ENCODE measurements around the gene SPATS1. TPM values are rescaled to one million over a fixed set of nuclear protein-coding genes. Genes with fewer than 3 reads are reported as not detected.
"Not testable (repeated sequence)": the region's sequence is repeated elsewhere in the genome, so short reads cannot be mapped to it uniquely, and the experiment has no call there.

The SPATS1 gene
- total RNA-seq, 2 experiments from 2014 or later: not detected

- Mint-ChIP-seq H3K27me3 (peaks cover 27% of the 10 kb centered on the region), H3K36me3 (ENCODE audit: low read depth) (peaks cover 14% of the 10 kb centered on the region), H3K4me1 (peaks cover 18% of the 10 kb centered on the region)
- CTCF ChIA-PET: interaction anchor here (1.2 to 3.4 kb wide), 3 partner anchors 10 to 47 kb away, joined by 3 to 24 read pairs (median 4); no protein-coding TSS in a partner anchor
- H3K4me3 Mint-ChIP-seq, H3K9me3 Mint-ChIP-seq, DNase-seq, H3K27ac Mint-ChIP-seq: not testable (repeated sequence)
- POLR2A ChIA-PET: interaction anchor here (1.2 kb wide), 1 partner anchor 19 kb away, joined by 4 read pairs; no protein-coding TSS in a partner anchor
Observed at GRCh38 chr6:44314657-44315056, 27.8 kb upstream of the SPATS1 start.

- no peak for DNase-seq
- H3K9me3 Mint-ChIP-seq: no peaks in the 10 kb centered on the region
- peaks cover 34% of the 10 kb centered on the region for H3K27me3 Mint-ChIP-seq
- no peak overlapping the region for H3K4me3 Mint-ChIP-seq
- H3K27ac Mint-ChIP-seq: no peak overlapping the region
- POLR2A ChIA-PET: no interaction called here
- peaks cover 6% of the 10 kb centered on the region for H3K36me3 Mint-ChIP-seq (ENCODE audit: low read depth)
- H3K4me1 Mint-ChIP-seq: peaks cover 18% of the 10 kb centered on the region
- CTCF ChIA-PET: interaction anchor here (3.4 kb wide), 1 partner anchor 48 kb away, joined by 24 read pairs; no protein-coding TSS in a partner anchor
Observed at GRCh38 chr6:44315516-44315915, 26.9 kb upstream of the SPATS1 start.

GRCh38 chr6:44315951-44316350 lies 26.5 kb upstream of the SPATS1 start:
- DNase-seq: no peak
- no peak overlapping the region for H3K27ac Mint-ChIP-seq
- ChIA-PET CTCF (no interaction called here), POLR2A (no interaction called here)
- no peaks in the 10 kb centered on the region for H3K9me3 Mint-ChIP-seq
- peaks cover 18% of the 10 kb centered on the region for H3K4me1 Mint-ChIP-seq
- H3K27me3 Mint-ChIP-seq: peaks cover 36% of the 10 kb centered on the region
- no peak overlapping the region for H3K4me3 Mint-ChIP-seq
- peaks cover 4% of the 10 kb centered on the region for H3K36me3 Mint-ChIP-seq (ENCODE audit: low read depth)

GRCh38 chr6:44316481-44316880 lies 26.0 kb upstream of the SPATS1 start:
- DNase-seq: no peak
- Mint-ChIP-seq H3K4me1 (peaks cover 18% of the 10 kb centered on the region), H3K36me3 (ENCODE audit: low read depth) (peaks cover 4% of the 10 kb centered on the region), H3K27ac (no peak overlapping the region), H3K4me3 (no peak overlapping the region), H3K9me3 (no peaks in the 10 kb centered on the region), H3K27me3 (peaks cover 36% of the 10 kb centered on the region)
- POLR2A ChIA-PET: no interaction called here
- CTCF ChIA-PET: no interaction called here

GRCh38 chr6:44317136-44317631 lies 25.3 kb upstream of the SPATS1 start:
- Mint-ChIP-seq H3K4me1 (peaks cover 11% of the 10 kb centered on the region), H3K27me3 (peaks cover 36% of the 10 kb centered on the region)
- H3K27ac Mint-ChIP-seq; H3K36me3 Mint-ChIP-seq (ENCODE audit: low read depth); CTCF ChIA-PET; H3K9me3 Mint-ChIP-seq; DNase-seq; H3K4me3 Mint-ChIP-seq: not testable (repeated sequence)
- POLR2A ChIA-PET: interaction anchor here (0.6 kb wide), 1 partner anchor 207 kb away, joined by 3 read pairs; no protein-coding TSS in a partner anchor

- CTCF ChIA-PET: no interaction called here
- no peak for DNase-seq
- Mint-ChIP-seq H3K9me3 (no peaks in the 10 kb centered on the region), H3K36me3 (ENCODE audit: low read depth) (no peaks in the 10 kb centered on the region), H3K4me1 (no peaks in the 10 kb centered on the region), H3K27me3 (peaks cover 45% of the 10 kb centered on the region), H3K27ac (no peak overlapping the region), H3K4me3 (no peak overlapping the region)
- POLR2A ChIA-PET: no interaction called here
Observed at GRCh38 chr6:44321210-44321609, 21.2 kb upstream of the SPATS1 start.

GRCh38 chr6:44327096-44327495 lies 15.4 kb upstream of the SPATS1 start:
- H3K9me3 Mint-ChIP-seq: no peaks in the 10 kb centered on the region
- H3K27me3 Mint-ChIP-seq: peaks cover 37% of the 10 kb centered on the region
- CTCF ChIA-PET: interaction anchor here (0.9 kb wide), 1 partner anchor 14 kb away, joined by 3 read pairs; the partner anchor contains the start of gene AARS2
- H3K36me3 Mint-ChIP-seq (ENCODE audit: low read depth): no peaks in the 10 kb centered on the region
- no peaks in the 10 kb centered on the region for H3K4me1 Mint-ChIP-seq
- H3K27ac Mint-ChIP-seq: no peak overlapping the region
- no peak for DNase-seq
- H3K4me3 Mint-ChIP-seq: no peak overlapping the region
- POLR2A ChIA-PET: interaction anchor here (1.0 kb wide), 1 partner anchor 15 kb away, joined by 4 read pairs; the partner anchor contains the start of gene AARS2

- no peak overlapping the region for H3K27ac Mint-ChIP-seq
- H3K36me3 Mint-ChIP-seq (ENCODE audit: low read depth): no peaks in the 10 kb centered on the region
- H3K4me3 Mint-ChIP-seq: no peak overlapping the region
- peaks cover 38% of the 10 kb centered on the region for H3K27me3 Mint-ChIP-seq
- POLR2A ChIA-PET: interaction anchor here (1.0 kb wide), 1 partner anchor 15 kb away, joined by 4 read pairs; the partner anchor contains the start of gene AARS2
- H3K9me3 Mint-ChIP-seq: no peaks in the 10 kb centered on the region
- no peaks in the 10 kb centered on the region for H3K4me1 Mint-ChIP-seq
- CTCF ChIA-PET: interaction anchor here (0.9 kb wide), 1 partner anchor 15 kb away, joined by 3 read pairs; the partner anchor contains the start of gene AARS2
- no peak for DNase-seq
Observed at GRCh38 chr6:44327760-44328159, 14.7 kb upstream of the SPATS1 start.

- peaks cover 37% of the 10 kb centered on the region for H3K27me3 Mint-ChIP-seq
- H3K36me3 Mint-ChIP-seq (ENCODE audit: low read depth); DNase-seq; H3K4me1 Mint-ChIP-seq; H3K4me3 Mint-ChIP-seq; H3K9me3 Mint-ChIP-seq; POLR2A ChIA-PET; H3K27ac Mint-ChIP-seq: not testable (repeated sequence)
- CTCF ChIA-PET: interaction anchor here (2.0 kb wide), 1 partner anchor 15 kb away, joined by 7 read pairs; the partner anchor contains the start of gene AARS2
Observed at GRCh38 chr6:44328203-44328602, 14.2 kb upstream of the SPATS1 start.

GRCh38 chr6:44329858-44330257 lies 12.6 kb upstream of the SPATS1 start:
- no peaks in the 10 kb centered on the region for H3K9me3 Mint-ChIP-seq
- ChIA-PET CTCF (interaction anchor here (2.0 kb wide), 1 partner anchor 17 kb away, joined by 7 read pairs; the partner anchor contains the start of gene AARS2), POLR2A (no interaction called here)
- H3K36me3 Mint-ChIP-seq (ENCODE audit: low read depth): no peaks in the 10 kb centered on the region
- H3K27ac Mint-ChIP-seq: no peak overlapping the region
- no peak for DNase-seq
- H3K4me1 Mint-ChIP-seq: no peaks in the 10 kb centered on the region
- H3K4me3 Mint-ChIP-seq: no peak overlapping the region
- H3K27me3 Mint-ChIP-seq: peaks cover 35% of the 10 kb centered on the region

- Mint-ChIP-seq H3K4me3 (no peak overlapping the region), H3K9me3 (no peaks in the 10 kb centered on the region)
- CTCF ChIA-PET: interaction anchor here (1.2 to 1.3 kb wide), 2 partner anchors 20 to 65 kb away, joined by 6 read pairs; partner anchors contain the start of gene AARS2
Observed at GRCh38 chr6:44332585-44332984, 9.9 kb upstream of the SPATS1 start.

GRCh38 chr6:44333273-44333919 lies 9.1 kb upstream of the SPATS1 start:
- Mint-ChIP-seq H3K4me1 (no peaks in the 10 kb centered on the region), H3K27me3 (peaks cover 28% of the 10 kb centered on the region), H3K36me3 (ENCODE audit: low read depth) (no peaks in the 10 kb centered on the region), H3K27ac (no peak overlapping the region), H3K4me3 (no peak overlapping the region), H3K9me3 (no peaks in the 10 kb centered on the region)
- no peak for DNase-seq
- CTCF ChIA-PET: interaction anchor here (1.2 to 1.3 kb wide), 3 partner anchors 20 to 65 kb away, joined by 3 to 6 read pairs (median 6); partner anchors contain the start of gene AARS2
- POLR2A ChIA-PET: interaction anchor here (1.5 kb wide), 1 partner anchor 87 kb away, joined by 3 read pairs; the partner anchor contains the start of gene HSP90AB1

More at GRCh38 chr6:44332585-44332984, 9.9 kb upstream of the SPATS1 start:
- Mint-ChIP-seq H3K4me1 (no peaks in the 10 kb centered on the region), H3K36me3 (ENCODE audit: low read depth) (no peaks in the 10 kb centered on the region), H3K27me3 (peaks cover 36% of the 10 kb centered on the region), H3K27ac (no peak overlapping the region)
- DNase-seq: no peak
- POLR2A ChIA-PET: interaction anchor here (1.5 kb wide), 1 partner anchor 86 kb away, joined by 3 read pairs; the partner anchor contains the start of gene HSP90AB1

GRCh38 chr6:44333942-44334341 lies 8.5 kb upstream of the SPATS1 start:
- Mint-ChIP-seq H3K4me3 (no peak overlapping the region), H3K27me3 (peaks cover 24% of the 10 kb centered on the region), H3K4me1 (no peaks in the 10 kb centered on the region), H3K36me3 (ENCODE audit: low read depth) (no peaks in the 10 kb centered on the region), H3K27ac (no peak overlapping the region), H3K9me3 (no peaks in the 10 kb centered on the region)
- ChIA-PET CTCF (interaction anchor here (1.2 kb wide), 1 partner anchor 21 kb away, joined by 3 read pairs; the partner anchor contains the start of gene AARS2), POLR2A (no interaction called here)
- no peak for DNase-seq

Data from activated CD4-positive, alpha-beta memory T cell treated with anti-CD3 and anti-CD28 coated beads, Interleukin-2, amount 10 ng/mL, durations not matched to agents 7 days and 5 days (primary cell).